GM21717 (cell line): ENCODE measurements around the gene IRF3.

Experiments used
- ATAC-seq: cut with Tn5 transposase; IDR thresholded peaks from one replicate; pipeline ENCODE4 v1.9.1; 2021; ENCODE audit warnings: mild to moderate bottlenecking, moderate library complexity; ENCODE audit not compliant: unreplicated experiment

IRF3 gene

GRCh38 chr19:49665351-49666119, at the start of gene IRF3, which contains the start of gene BCL2L12:
Gene IRF3 (minus strand): TSS chr19:49665857. CDS start chr19:49664838, 1,019 bp downstream.
Gene BCL2L12 (plus strand): TSS chr19:49665933. CDS start chr19:49666693, 760 bp downstream.
- peak; percentile 51 for ATAC-seq

- no peak for ATAC-seq
These were observed 47.7 kb upstream of the IRF3 start for GRCh38 chr19:49713236-49713845.

- no peak for ATAC-seq
These were observed 46.8 kb upstream of the IRF3 start for GRCh38 chr19:49712397-49712859.

GRCh38 chr19:49710372-49710951, 44.8 kb upstream of the IRF3 start:
- no peak for ATAC-seq

GRCh38 chr19:49705919-49706318, 40.3 kb upstream of the IRF3 start:
- ATAC-seq = no peak

GRCh38 chr19:49704888-49705642, 39.4 kb upstream of the IRF3 start:
- no peak for ATAC-seq

GRCh38 chr19:49701271-49701786, 35.7 kb upstream of the IRF3 start:
- no peak for ATAC-seq

- ATAC-seq = no peak
These were observed 34.9 kb upstream of the IRF3 start for GRCh38 chr19:49700563-49700962.

GRCh38 chr19:49699364-49699763, 33.7 kb upstream of the IRF3 start:
- no peak for ATAC-seq

- no peak for ATAC-seq
These were observed 31.2 kb upstream of the IRF3 start for GRCh38 chr19:49696865-49697264.

- no peak for ATAC-seq
These were observed 30.5 kb upstream of the IRF3 start for GRCh38 chr19:49696115-49696514.

- ATAC-seq = no peak
These were observed 26.5 kb upstream of the IRF3 start for GRCh38 chr19:49692147-49692506.

GRCh38 chr19:49691243-49692146, 25.8 kb upstream of the IRF3 start:
- ATAC-seq = no peak

- ATAC-seq = no peak
These were observed 25.1 kb upstream of the IRF3 start, which contains the start of gene CPT1C for GRCh38 chr19:49690656-49691242. Gene CPT1C (plus strand): TSS chr19:49691116. CDS start chr19:49692253, 1,137 bp downstream.

- no peak for ATAC-seq
These were observed 24.5 kb upstream of the IRF3 start for GRCh38 chr19:49690079-49690655.

GRCh38 chr19:49689133-49690078, 23.7 kb upstream of the IRF3 start, which contains the start of gene ADM5:
Gene ADM5 (plus strand): TSS chr19:49689594. CDS start chr19:49689838, 244 bp downstream.
- ATAC-seq = no peak

- no peak for ATAC-seq
These were observed 23.0 kb upstream of the IRF3 start for GRCh38 chr19:49688531-49689132.
